KOPT-K1 (cell line): ENCODE data around the gene PI16.

Experiments used
- H3K27ac ChIP-seq: fragments of 200-600 bp; sonication (generic); 2 replicates; pipeline ENCODE4 v1.5.1; 2016; ENCODE audit warnings: antibody characterized with exemption, mild to moderate bottlenecking, low read depth, low read length; ENCODE audit not compliant: poor library complexity, severe bottlenecking
- H3K36me3 ChIP-seq: fragments of 200-600 bp; sonication (generic); 2 replicates; pipeline ENCODE4 v1.5.1; 2017; ENCODE audit warnings: antibody characterized with exemption, mild to moderate bottlenecking, low read length, moderate library complexity; ENCODE audit not compliant: insufficient read depth
- H3K9me3 ChIP-seq: fragments of 200-600 bp; sonication (generic); 2 replicates; pipeline ENCODE4 v1.5.1; 2017; ENCODE audit warnings: antibody characterized with exemption, low read length, mild to moderate bottlenecking; ENCODE audit not compliant: insufficient read depth, poor library complexity, severe bottlenecking

The PI16 gene

DNA sequence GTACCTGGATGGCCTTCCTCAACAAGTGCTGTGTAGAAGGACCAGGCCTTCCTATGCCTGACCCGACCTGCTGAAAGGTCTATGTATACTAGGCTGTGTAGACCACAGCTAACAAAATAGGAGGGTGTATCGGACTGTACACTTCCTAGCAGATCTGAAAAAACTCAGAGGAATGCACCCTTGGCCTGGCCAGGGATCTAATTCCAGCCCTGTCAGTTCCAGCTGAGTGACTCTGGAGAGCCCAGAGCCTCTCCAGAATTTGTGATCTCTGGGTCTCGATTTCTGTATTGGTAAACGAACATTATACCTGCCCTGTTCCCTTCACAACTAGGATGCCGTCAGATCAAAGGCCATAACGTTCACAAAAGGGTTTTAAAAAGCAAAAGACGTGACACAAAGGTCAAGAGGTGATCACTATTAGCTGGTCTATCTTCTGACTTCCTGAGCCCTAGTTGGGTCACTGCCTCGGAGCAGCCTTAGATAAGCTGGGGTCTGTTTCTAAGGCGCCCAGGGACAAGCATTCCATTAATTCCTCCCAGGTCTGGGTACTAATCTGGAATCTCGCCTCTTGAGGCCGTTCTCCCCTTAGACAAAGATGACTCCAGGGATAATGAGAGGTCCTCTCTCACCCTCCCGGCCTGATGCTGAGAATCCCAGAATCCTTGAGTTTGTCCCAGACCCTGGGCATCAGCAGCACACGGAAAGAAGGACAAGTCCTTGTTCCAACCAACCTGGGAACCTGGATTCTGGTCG, 17.6 kb downstream of the PI16 start:
- Histone ChIP-seq H3K27ac (no peak overlapping the region), H3K9me3 (no peaks in the 10 kb centered on the region), H3K36me3 (peaks cover 100% of the 10 kb centered on the region)

DNA sequence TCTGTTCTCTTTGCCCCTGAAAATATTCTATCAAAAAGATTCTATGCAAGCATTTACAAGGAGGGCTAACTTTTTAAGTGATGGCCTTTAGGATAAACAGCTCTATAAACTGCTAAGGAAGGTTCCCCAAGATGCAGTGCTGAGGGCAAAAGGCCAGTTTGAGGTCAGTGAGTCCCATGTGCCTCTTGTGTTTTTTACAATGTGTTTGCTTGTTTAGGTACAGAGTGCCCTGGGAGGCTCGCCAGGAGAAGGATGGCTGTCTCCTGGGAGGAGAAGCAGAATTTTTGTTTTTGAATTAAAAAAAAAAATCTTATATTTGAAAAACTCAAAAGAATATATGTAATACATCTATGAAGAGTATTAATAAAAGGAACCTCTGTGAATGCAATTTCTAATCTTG, 18.7 kb downstream of the PI16 start:
- Histone ChIP-seq H3K27ac (no peak overlapping the region), H3K9me3 (no peaks in the 10 kb centered on the region), H3K36me3 (peaks cover 100% of the 10 kb centered on the region)

DNA sequence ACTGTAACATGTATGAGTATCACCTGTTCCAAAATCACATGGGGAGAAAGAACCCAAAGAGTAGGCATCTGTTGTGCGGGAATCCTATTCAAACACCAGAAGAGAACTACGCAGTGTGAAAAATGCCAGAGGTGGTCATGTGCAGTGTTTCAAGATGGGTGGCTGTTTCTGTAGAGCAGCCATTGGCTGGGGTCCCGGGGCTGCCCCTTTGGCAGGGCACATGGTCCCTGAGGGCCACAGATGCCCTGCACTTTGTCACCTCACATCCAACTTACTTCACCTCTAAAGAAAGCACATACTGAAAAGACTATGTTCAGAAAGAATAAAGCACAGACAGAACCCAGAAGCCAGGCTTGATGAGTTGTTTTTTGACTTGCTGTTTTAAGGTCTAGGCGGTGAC, 19.1 kb downstream of the PI16 start:
- Histone ChIP-seq H3K36me3 (peaks cover 100% of the 10 kb centered on the region), H3K9me3 (no peaks in the 10 kb centered on the region), H3K27ac (no peak overlapping the region)

GRCh38 chr6:36975231-36976006, 20.9 kb downstream of the PI16 start:
- Histone ChIP-seq H3K9me3 (no peaks in the 10 kb centered on the region), H3K27ac (no peak overlapping the region), H3K36me3 (peaks cover 100% of the 10 kb centered on the region)

- H3K36me3 ChIP-seq = peaks cover 100% of the 10 kb centered on the region
- no peaks in the 10 kb centered on the region for H3K9me3 ChIP-seq
- no peak overlapping the region for H3K27ac ChIP-seq
Observed at GRCh38 chr6:36976007-36976264, 21.4 kb downstream of the PI16 start.

- H3K36me3 ChIP-seq = peaks cover 100% of the 10 kb centered on the region
- H3K27ac ChIP-seq = no peak overlapping the region
- no peaks in the 10 kb centered on the region for H3K9me3 ChIP-seq
Observed at GRCh38 chr6:36976509-36976908, 22.0 kb downstream of the PI16 start.

DNA sequence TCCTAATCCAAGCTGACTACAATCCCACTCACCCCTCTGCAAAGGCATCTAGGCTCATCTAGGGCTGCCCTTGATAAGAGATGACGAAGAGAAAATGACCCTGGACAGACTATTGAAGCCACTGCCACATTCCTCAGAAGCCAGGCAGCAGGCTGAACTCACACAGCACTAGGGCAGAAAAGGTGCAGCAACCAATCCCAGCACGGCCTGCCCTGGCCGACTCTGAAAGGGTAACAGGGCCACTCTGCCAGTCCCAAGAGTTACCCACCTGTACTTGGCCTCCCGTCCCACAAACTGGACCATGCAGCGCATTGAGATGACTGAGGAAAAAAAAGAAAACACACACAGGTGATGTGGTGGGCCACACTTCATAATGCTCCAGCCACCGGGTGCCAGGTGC, 22.4 kb downstream of the PI16 start:
- H3K9me3 ChIP-seq = no peaks in the 10 kb centered on the region
- H3K27ac ChIP-seq = no peak overlapping the region
- H3K36me3 ChIP-seq = peaks cover 100% of the 10 kb centered on the region

GRCh38 chr6:36977470-36977941, 23.0 kb downstream of the PI16 start:
- peaks cover 99% of the 10 kb centered on the region for H3K36me3 ChIP-seq
- no peaks in the 10 kb centered on the region for H3K9me3 ChIP-seq
- no peak overlapping the region for H3K27ac ChIP-seq

DNA sequence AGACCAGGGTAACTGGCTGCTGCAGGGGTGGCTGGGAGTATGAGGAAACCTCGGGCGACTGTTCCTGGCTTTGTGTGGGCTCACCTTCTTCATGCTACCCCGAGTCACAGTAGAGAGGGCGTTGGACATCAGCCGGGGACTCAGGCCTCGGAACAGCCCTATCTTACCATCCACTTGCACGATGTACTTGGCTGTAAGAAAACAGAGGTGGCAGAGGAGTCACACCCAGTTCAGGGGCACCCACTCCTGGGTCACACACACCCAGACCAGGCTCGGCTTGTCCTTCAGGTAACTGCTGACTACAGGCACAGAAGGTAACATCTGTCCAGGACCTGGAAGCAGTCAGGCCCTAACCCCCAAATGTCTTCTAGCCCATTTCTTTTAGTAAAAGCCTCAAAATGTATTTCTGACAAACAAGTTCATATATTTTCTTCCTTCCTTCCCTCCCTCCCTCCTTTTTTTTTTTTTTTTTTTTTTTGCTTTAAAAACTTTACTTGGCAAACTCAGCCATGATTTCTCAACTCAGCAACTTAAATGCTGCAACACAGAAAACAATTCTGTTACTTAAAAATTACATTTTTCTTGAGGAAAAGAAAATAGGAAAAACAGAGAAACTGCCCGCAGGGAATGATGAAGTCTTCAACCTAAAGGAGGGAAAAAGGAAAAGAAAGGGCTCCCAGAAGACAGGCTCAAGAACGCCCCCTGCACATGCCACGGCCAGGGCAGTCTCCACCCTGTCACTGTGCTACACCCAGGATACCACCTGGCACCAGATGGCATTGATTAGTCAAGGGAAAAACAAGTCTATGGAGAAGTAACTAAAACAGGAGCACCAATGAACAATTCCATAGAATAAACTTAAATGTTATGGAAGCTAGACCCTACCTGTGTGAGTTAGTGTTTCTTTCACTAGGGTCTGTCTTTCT, 24.1 kb downstream of the PI16 start:
- H3K27ac ChIP-seq = peak overlapping the region; percentile 8
- peaks cover 99% of the 10 kb centered on the region for H3K36me3 ChIP-seq
- no peaks in the 10 kb centered on the region for H3K9me3 ChIP-seq

DNA sequence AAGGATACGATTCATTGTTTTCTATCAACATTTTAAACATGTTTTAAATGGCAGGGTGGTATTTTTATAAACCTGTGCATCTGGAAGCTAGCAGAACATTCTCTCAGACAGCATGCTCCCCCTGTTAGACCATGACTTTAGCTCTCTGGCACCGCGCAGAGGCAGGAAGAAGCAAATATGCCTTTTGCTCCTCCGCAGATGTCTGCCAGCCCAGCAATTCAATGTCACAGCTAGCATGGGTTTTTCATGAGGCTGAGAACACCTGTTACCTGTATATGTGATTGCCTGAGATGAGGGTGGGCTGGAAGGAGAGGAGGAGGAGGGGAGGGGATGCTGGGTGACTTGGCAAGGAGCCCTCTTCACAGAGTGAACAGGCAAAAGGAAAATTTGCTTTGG, 24.8 kb downstream of the PI16 start:
- Histone ChIP-seq H3K36me3 (peaks cover 97% of the 10 kb centered on the region), H3K9me3 (no peaks in the 10 kb centered on the region), H3K27ac (peak overlapping the region; percentile 8)

- Histone ChIP-seq H3K9me3 (no peaks in the 10 kb centered on the region), H3K27ac (peak overlapping the region; percentile 9), H3K36me3 (peaks cover 89% of the 10 kb centered on the region)
Observed at GRCh38 chr6:36980129-36980528, 25.6 kb downstream of the PI16 start.

DNA sequence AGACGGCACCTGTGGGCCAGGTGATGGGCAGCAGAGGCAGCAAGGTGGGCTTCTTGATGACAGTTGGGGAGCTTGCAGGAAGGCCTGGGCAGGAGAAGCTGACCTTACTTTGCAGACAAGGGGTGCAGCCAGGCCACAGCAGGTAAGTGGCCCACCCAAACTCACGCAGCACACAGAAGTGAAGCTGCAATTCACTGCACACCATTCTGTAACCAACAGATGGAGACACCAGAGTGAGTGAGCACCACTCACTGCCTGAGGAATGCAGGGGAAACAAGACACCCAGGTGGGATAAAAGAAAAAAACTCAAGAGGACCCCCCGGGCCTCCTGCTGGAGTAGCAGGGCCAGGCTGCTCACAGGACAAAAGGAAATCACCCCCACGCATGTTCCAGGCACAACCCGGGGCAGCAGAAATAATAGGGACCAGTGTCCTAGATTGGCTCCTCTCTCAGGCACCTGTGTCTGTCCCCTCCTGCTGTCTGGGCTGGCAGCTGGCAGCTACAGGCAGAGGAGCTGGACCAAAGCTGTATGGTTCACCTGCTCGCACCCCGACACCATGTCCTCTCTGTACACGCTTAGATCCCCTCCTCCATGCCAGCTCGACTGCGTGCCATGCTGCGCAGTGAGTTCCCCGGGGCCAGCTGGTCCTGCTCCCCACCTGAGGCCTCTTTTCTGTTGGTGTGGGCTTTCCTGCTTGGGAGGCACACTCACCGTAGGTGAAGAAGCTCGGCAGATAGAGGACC, 26.5 kb downstream of the PI16 start:
- H3K36me3 ChIP-seq = peaks cover 80% of the 10 kb centered on the region
- peak overlapping the region; percentile 9 for H3K27ac ChIP-seq
- H3K9me3 ChIP-seq = no peaks in the 10 kb centered on the region

GRCh38 chr6:36983538-36983937, 29.0 kb downstream of the PI16 start:
- peaks cover 55% of the 10 kb centered on the region for H3K36me3 ChIP-seq
- H3K9me3 ChIP-seq = no peaks in the 10 kb centered on the region
- peak overlapping the region; percentile 97 for H3K27ac ChIP-seq

GRCh38 chr6:36984581-36985416, 30.3 kb downstream of the PI16 start:
- Histone ChIP-seq H3K9me3 (no peaks in the 10 kb centered on the region), H3K27ac (peak overlapping the region; percentile 97), H3K36me3 (peaks cover 43% of the 10 kb centered on the region)
